Tibial nerve (tissue), 4 donors: ENCODE measurements around the gene PDLIM3. TPM values are rescaled to one million over a fixed set of nuclear protein-coding genes. Genes with fewer than 3 reads are reported as not detected.
"Not testable (repeated sequence)": the region's sequence is repeated elsewhere in the genome, so short reads cannot be mapped to it uniquely, and the experiment has no call there.

Experiments
- DNase-seq, 2 donors: peaks; one replicate each; pipeline ENCODE4 v3.0.0-alpha.2; 2019; ENCODE audit warnings: low spot score in 2 of 2
- H3K27ac ChIP-seq, 4 donors: fragments of 200-600 bp; sonication (generic) in 3 of 4; one replicate each; pipeline ENCODE4 v1.5.1; 2017 to 2019; ENCODE audit warnings: mild to moderate bottlenecking in 1 of 4
- H3K27me3 ChIP-seq, 2 donors: fragments of 200-600 bp; sonication (generic) in 1 of 2; one replicate each; pipeline versions ENCODE4 v1.5.1 to v1.6.0; 2017 to 2019
- H3K36me3 ChIP-seq, 3 donors: fragments of 200-600 bp; sonication (generic); one replicate each; pipeline ENCODE4 v1.5.1; 2018 to 2019
- H3K4me1 ChIP-seq, 4 donors: fragments of 200-600 bp; sonication (generic) in 3 of 4; one replicate each; pipeline ENCODE4 v1.5.1; 2017 to 2019
- H3K4me3 ChIP-seq, 4 donors: fragments of 200-600 bp; sonication (generic) in 3 of 4; one replicate each; pipeline ENCODE4 v1.5.1; 2017 to 2019; ENCODE audit warnings: mild to moderate bottlenecking in 1 of 4, moderate library complexity in 1 of 4
- H3K9me3 ChIP-seq, 4 donors: fragments of 200-600 bp; sonication (generic) in 3 of 4; one replicate each; pipeline ENCODE4 v1.5.1; 2017 to 2019
- CTCF ChIP-seq, 5 experiments: fragments of 200-600 bp in 3 of 5; fragments of 450-650 bp in 2 of 5; sonication (generic) in 3 of 5; IDR thresholded peaks; one replicate each; pipeline ENCODE4 v1.5.1; 2016 to 2019; ENCODE audit warnings: antibody characterized with exemption in 5 of 5, mild to moderate bottlenecking in 3 of 5, moderate library complexity in 2 of 5
- EP300 ChIP-seq, 2 donors: sonication (generic); formaldehyde crosslinking; IDR thresholded peaks; one replicate each; pipeline ENCODE4 v1.6.1; 2017; ENCODE audit warnings: antibody characterized with exemption in 2 of 2, mild to moderate bottlenecking in 1 of 2
- POLR2A ChIP-seq, 2 donors: fragments of 450-650 bp; IDR thresholded peaks; one replicate each; pipeline ENCODE4 v1.6.1; 2017; ENCODE audit warnings: antibody characterized with exemption in 2 of 2, mild to moderate bottlenecking in 2 of 2, moderate library complexity in 2 of 2
- whole genome bisulfite sequencing, 2 donors: methylation state at CpG; one replicate each; pipeline ENCODE4 v1.1.5; 2018; 5-methylcytosine and 5-hydroxymethylcytosine counted together
- total RNA-seq, 4 donors: library from RNA; depleted of rRNA; stranded (reverse); fragments of >200 nt; gene quantifications; one replicate each; pipeline ENCODE4 v1.1.0, GENCODE V29; 2016

The PDLIM3 gene
- total RNA-seq, 4 donors from 2014 or later: 24.5 to 56.9 (median 45.0) TPM

- H3K27me3 ChIP-seq: no peaks in the 10 kb centered on the region
- H3K4me1 ChIP-seq: peaks cover 0 to 12% (median 3%) of the 10 kb centered on the region in 4 donors
- H3K4me3 ChIP-seq: no peak overlapping the region
- TF ChIP-seq CTCF (IDR thresholded peaks at IDR 0.05) (no peak), POLR2A (IDR thresholded peaks at IDR 0.05) (no peak), EP300 (IDR thresholded peaks at IDR 0.05) (no peak)
- WGBS, 2 donors: 79 to 85% methylated on average over 3 of the region's 3 CpGs
- no peak for DNase-seq
- H3K9me3 ChIP-seq: peaks cover 0 to 7% (median 3%) of the 10 kb centered on the region in 4 donors
- H3K36me3 ChIP-seq: no peaks in the 10 kb centered on the region
- no peak overlapping the region for H3K27ac ChIP-seq
These were observed 27.2 kb upstream of the PDLIM3 start for GRCh38 chr4:185562531-185562930.

- TF ChIP-seq POLR2A (IDR thresholded peaks at IDR 0.05): no peak
- TF ChIP-seq EP300 (IDR thresholded peaks at IDR 0.05): no peak
- TF ChIP-seq CTCF (IDR thresholded peaks at IDR 0.05): no peak
- Histone ChIP-seq H3K27me3 (no peaks in the 10 kb centered on the region), H3K27ac (no peak overlapping the region), H3K36me3 (no peaks in the 10 kb centered on the region), H3K9me3 (peaks cover 0 to 10% (median 3%) of the 10 kb centered on the region in 4 donors), H3K4me3 (no peak overlapping the region), H3K4me1 (no peaks in the 10 kb centered on the region)
- no peak for DNase-seq
- WGBS, 2 donors: 93 to 96% methylated on average over 5 of the region's 5 CpGs
These were observed 25.0 kb upstream of the PDLIM3 start for GRCh38 chr4:185560316-185560715.

GRCh38 chr4:185559915-185560281 is 24.6 kb upstream of the PDLIM3 start:
- no peak overlapping the region for H3K27ac ChIP-seq
- peaks cover 0 to 6% (median under 1%) of the 10 kb centered on the region in 4 donors for H3K9me3 ChIP-seq
- H3K27me3 ChIP-seq: no peaks in the 10 kb centered on the region
- DNase-seq: no peak
- WGBS, 2 donors: 63 to 77% methylated on average over 4 of the region's 4 CpGs
- TF ChIP-seq EP300 (IDR thresholded peaks at IDR 0.05): no peak
- TF ChIP-seq CTCF (IDR thresholded peaks at IDR 0.05): no peak
- TF ChIP-seq POLR2A (IDR thresholded peaks at IDR 0.05): no peak
- peaks cover 0 to under 1% (median 0%) of the 10 kb centered on the region in 4 donors for H3K4me1 ChIP-seq
- no peaks in the 10 kb centered on the region for H3K36me3 ChIP-seq
- H3K4me3 ChIP-seq: no peak overlapping the region

GRCh38 chr4:185559251-185559914 is 24.1 kb upstream of the PDLIM3 start:
- WGBS, 2 donors: 72 to 80% methylated on average over 8 of the region's 8 CpGs
- not testable (repeated sequence) for H3K27ac ChIP-seq, H3K36me3 ChIP-seq

GRCh38 chr4:185554365-185555126 is 19.2 kb upstream of the PDLIM3 start:
- H3K9me3 ChIP-seq: peaks cover 0 to 3% (median 0%) of the 10 kb centered on the region in 4 donors
- TF ChIP-seq CTCF (IDR thresholded peaks at IDR 0.05): no peak
- no peak for TF ChIP-seq POLR2A (IDR thresholded peaks at IDR 0.05)
- no peak for TF ChIP-seq EP300 (IDR thresholded peaks at IDR 0.05)
- H3K27ac ChIP-seq: no peak overlapping the region
- no peaks in the 10 kb centered on the region for H3K36me3 ChIP-seq
- 60 to 66% methylated on average over 4 of the region's 4 CpGs for WGBS, 2 donors
- H3K4me1 ChIP-seq: peaks cover 0 to 11% (median 0%) of the 10 kb centered on the region in 4 donors
- H3K27me3 ChIP-seq: no peaks in the 10 kb centered on the region
- H3K4me3 ChIP-seq: no peak overlapping the region
- DNase-seq: no peak

More at GRCh38 chr4:185559251-185559914, 24.1 kb upstream of the PDLIM3 start:
- not testable (repeated sequence) for DNase-seq, H3K4me3 ChIP-seq, H3K27me3 ChIP-seq, H3K9me3 ChIP-seq, H3K4me1 ChIP-seq
